ENCODE results near the gene LRRC74A.
"Not testable (repeated sequence)": the region's sequence is repeated elsewhere in the genome, so short reads cannot be mapped to it uniquely, and the experiment has no call there.

The LRRC74A gene

GRCh38 chr14:76904100-76904739, 78.0 kb downstream of the LRRC74A start:
- no peak overlapping the region for H3K4me3 ChIP-seq (ENCODE audit: low read depth, low read length)
- H3K4me1 ChIP-seq = peaks cover 16% of the 10 kb centered on the region
- no peak for DNase-seq
- H3K36me3 ChIP-seq = no peaks in the 10 kb centered on the region
- no peak for TF ChIP-seq CTCF (IDR thresholded peaks at IDR 0.05; ENCODE audit: low read depth, low read length)
- no peaks in the 10 kb centered on the region for H3K9me3 ChIP-seq
- no peaks in the 10 kb centered on the region for H3K27me3 ChIP-seq

- H3K9me3 ChIP-seq = no peaks in the 10 kb centered on the region
- no peaks in the 10 kb centered on the region for H3K27me3 ChIP-seq
- H3K4me1 ChIP-seq = peaks cover 16% of the 10 kb centered on the region
- H3K36me3 ChIP-seq = no peaks in the 10 kb centered on the region
- no peak overlapping the region for H3K4me3 ChIP-seq (ENCODE audit: low read depth, low read length)
- DNase-seq = peak; percentile 89
- TF ChIP-seq CTCF (IDR thresholded peaks at IDR 0.05; ENCODE audit: low read depth, low read length) = no peak
Observed at GRCh38 chr14:76904740-76905569, 78.7 kb downstream of the LRRC74A start.

- Histone ChIP-seq H3K4me1 (peaks cover 24% of the 10 kb centered on the region), H3K27me3 (no peaks in the 10 kb centered on the region), H3K4me3 (ENCODE audit: low read depth, low read length) (no peak overlapping the region), H3K36me3 (no peaks in the 10 kb centered on the region), H3K9me3 (no peaks in the 10 kb centered on the region)
- TF ChIP-seq CTCF (IDR thresholded peaks at IDR 0.05; ENCODE audit: low read depth, low read length) = no peak
- DNase-seq = no peak
Observed at GRCh38 chr14:76908834-76909233, 82.6 kb downstream of the LRRC74A start.

GRCh38 chr14:76909266-76909665, 83.1 kb downstream of the LRRC74A start:
- TF ChIP-seq CTCF (IDR thresholded peaks at IDR 0.05; ENCODE audit: low read depth, low read length) = no peak
- Histone ChIP-seq H3K36me3 (no peaks in the 10 kb centered on the region), H3K9me3 (no peaks in the 10 kb centered on the region), H3K4me1 (peaks cover 23% of the 10 kb centered on the region), H3K27me3 (no peaks in the 10 kb centered on the region), H3K4me3 (ENCODE audit: low read depth, low read length) (no peak overlapping the region)
- no peak for DNase-seq

GRCh38 chr14:76910371-76910890, 84.2 kb downstream of the LRRC74A start:
- peaks cover 14% of the 10 kb centered on the region for H3K4me1 ChIP-seq
- TF ChIP-seq CTCF (IDR thresholded peaks at IDR 0.05; ENCODE audit: low read depth, low read length) = no peak
- H3K36me3 ChIP-seq = no peaks in the 10 kb centered on the region
- H3K4me3 ChIP-seq (ENCODE audit: low read depth, low read length) = no peak overlapping the region
- DNase-seq = no peak
- no peaks in the 10 kb centered on the region for H3K27me3 ChIP-seq
- H3K9me3 ChIP-seq = no peaks in the 10 kb centered on the region

- TF ChIP-seq CTCF (IDR thresholded peaks at IDR 0.05; ENCODE audit: low read depth, low read length) = no peak
- H3K4me3 ChIP-seq (ENCODE audit: low read depth, low read length) = no peak overlapping the region
- no peak for DNase-seq
- peaks cover 13% of the 10 kb centered on the region for H3K4me1 ChIP-seq
- H3K36me3 ChIP-seq = no peaks in the 10 kb centered on the region
- no peaks in the 10 kb centered on the region for H3K27me3 ChIP-seq
- no peaks in the 10 kb centered on the region for H3K9me3 ChIP-seq
Observed at GRCh38 chr14:76911473-76911872, 85.3 kb downstream of the LRRC74A start.

- H3K4me1 ChIP-seq = peaks cover 40% of the 10 kb centered on the region
- H3K4me3 ChIP-seq (ENCODE audit: low read depth, low read length); H3K27me3 ChIP-seq; H3K36me3 ChIP-seq; DNase-seq; H3K9me3 ChIP-seq: not testable (repeated sequence)
Observed at GRCh38 chr14:76914533-76915081, 88.4 kb downstream of the LRRC74A start.

Measured in BE2C (cell line).